Tibial nerve (tissue), 4 donors: ENCODE measurements around the gene RPS19.

Source experiments
- CTCF ChIP-seq, 5 experiments: fragments of 200-600 bp in 3 of 5; fragments of 450-650 bp in 2 of 5; sonication (generic) in 3 of 5; IDR thresholded peaks; one replicate each; pipeline ENCODE4 v1.5.1; 2016 to 2019; ENCODE audit warnings: antibody characterized with exemption in 5 of 5, mild to moderate bottlenecking in 3 of 5, moderate library complexity in 2 of 5
- EP300 ChIP-seq, 2 donors: sonication (generic); formaldehyde crosslinking; IDR thresholded peaks; one replicate each; pipeline ENCODE4 v1.6.1; 2017; ENCODE audit warnings: antibody characterized with exemption in 2 of 2, mild to moderate bottlenecking in 1 of 2

- TF ChIP-seq CTCF (IDR thresholded peaks at IDR 0.05), result no peak
- TF ChIP-seq EP300 (IDR thresholded peaks at IDR 0.05), result no peak
These were observed 27.0 kb downstream of the RPS19 start for GRCh38 chr19:41886761-41887710.
